Measurements from ENCODE around the gene FRAT2. TPM values are rescaled to one million over a fixed set of nuclear protein-coding genes. Genes with fewer than 3 reads are reported as not detected.
A peak's percentile ranks its signal among the peaks of the same experiment; 100 is the strongest.
"Not testable (repeated sequence)": the region's sequence is repeated elsewhere in the genome, so short reads cannot be mapped to it uniquely, and the experiment has no call there.

Gene FRAT2
- total and polyA plus RNA-seq, 4 donors = 8.1 to 11.6 (median 10.9) TPM

DNA sequence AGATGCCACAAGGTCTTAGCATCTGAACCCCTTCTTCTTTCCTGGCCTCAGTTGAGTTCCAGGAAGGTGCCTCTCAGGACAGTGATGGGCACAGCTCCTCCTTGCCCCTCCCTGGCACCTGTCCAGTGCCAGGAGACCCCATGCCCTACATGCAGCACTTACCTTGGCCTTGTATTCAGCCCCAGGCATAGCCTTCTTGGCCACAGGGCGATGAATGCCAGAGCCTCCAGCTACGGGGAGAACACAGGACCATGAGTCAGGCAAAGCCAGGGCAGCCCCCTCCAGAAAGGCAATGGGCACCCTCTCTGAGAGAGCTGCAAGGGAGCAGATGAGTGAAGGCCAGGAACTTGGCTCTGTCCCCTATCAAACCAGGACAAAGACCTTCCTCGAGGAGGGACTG, 24.3 kb upstream of the FRAT2 start:
- H3K27ac ChIP-seq (ENCODE audit: low read depth, low read length) = no peak overlapping the region
- no peaks in the 10 kb centered on the region for H3K9me3 ChIP-seq (ENCODE audit: control insufficient read depth, insufficient read depth, low read length)
- no peak for DNase-seq (ENCODE audit: low read depth in 4 of 6, low spot score in 6 of 6)
- H3K36me3 ChIP-seq (ENCODE audit: control insufficient read depth, insufficient read depth, low read length) = peaks cover 71% of the 10 kb centered on the region
- H3K4me3 ChIP-seq (ENCODE audit: low read depth, low read length) = no peak overlapping the region
- H3K4me1 ChIP-seq (ENCODE audit: control insufficient read depth, insufficient read depth, low read length) = no peaks in the 10 kb centered on the region
- 94% methylated on average over 3 of the region's 3 CpGs for WGBS (ENCODE audit: insufficient coverage)
- no peaks in the 10 kb centered on the region for H3K27me3 ChIP-seq (ENCODE audit: control insufficient read depth, insufficient read depth, low read length)

DNA sequence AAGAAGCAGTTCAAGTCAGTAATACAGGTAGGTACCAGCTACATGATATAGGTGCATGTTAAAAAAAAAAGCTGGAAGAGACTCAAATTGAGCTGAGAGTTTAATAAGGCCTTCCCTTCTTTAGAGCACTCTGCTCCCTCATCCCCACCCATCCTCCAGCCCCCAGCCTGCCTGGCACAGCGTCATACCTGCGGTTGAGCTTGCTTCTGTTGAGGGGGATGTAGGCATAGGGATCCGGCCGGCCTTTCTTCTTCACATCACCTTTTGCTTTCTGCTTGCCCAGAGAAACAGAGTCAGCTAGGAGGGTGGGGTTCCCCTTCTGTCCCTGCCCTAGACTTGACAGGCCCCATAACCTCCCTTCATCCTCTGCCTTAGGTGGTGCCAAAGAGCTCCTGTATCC, 23.8 kb upstream of the FRAT2 start:
- no peaks in the 10 kb centered on the region for H3K27me3 ChIP-seq (ENCODE audit: control insufficient read depth, insufficient read depth, low read length)
- no peak for DNase-seq (ENCODE audit: low read depth in 4 of 6, low spot score in 6 of 6)
- no CpG with 5 or more reads among the region's 4 CpGs for WGBS (ENCODE audit: insufficient coverage)
- no peaks in the 10 kb centered on the region for H3K4me1 ChIP-seq (ENCODE audit: control insufficient read depth, insufficient read depth, low read length)
- peaks cover 67% of the 10 kb centered on the region for H3K36me3 ChIP-seq (ENCODE audit: control insufficient read depth, insufficient read depth, low read length)
- no peak overlapping the region for H3K4me3 ChIP-seq (ENCODE audit: low read depth, low read length)
- no peaks in the 10 kb centered on the region for H3K9me3 ChIP-seq (ENCODE audit: control insufficient read depth, insufficient read depth, low read length)
- H3K27ac ChIP-seq (ENCODE audit: low read depth, low read length) = no peak overlapping the region

DNA sequence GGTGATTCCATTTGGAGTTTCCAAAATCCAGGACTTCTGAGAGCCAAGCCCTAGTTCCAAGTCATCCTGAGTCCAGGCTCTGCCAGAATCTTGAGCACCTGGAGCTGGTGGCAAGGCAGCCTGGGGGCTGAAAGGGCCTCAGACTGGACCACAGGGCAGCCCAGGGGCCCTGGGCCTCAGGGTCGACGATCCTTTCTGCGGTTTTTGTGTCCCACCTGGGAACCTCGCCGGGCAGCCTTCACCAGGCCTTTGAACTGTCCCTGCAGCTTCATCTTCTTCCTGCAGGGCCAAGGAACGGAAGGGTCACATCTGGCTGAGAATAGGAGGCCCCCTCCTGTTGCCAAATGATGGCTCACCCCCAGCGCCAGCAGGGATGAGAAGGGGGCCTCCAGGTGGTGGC, 22.4 kb upstream of the FRAT2 start:
- Histone ChIP-seq H3K36me3 (ENCODE audit: control insufficient read depth, insufficient read depth, low read length) (peaks cover 58% of the 10 kb centered on the region), H3K27me3 (ENCODE audit: control insufficient read depth, insufficient read depth, low read length) (no peaks in the 10 kb centered on the region), H3K27ac (ENCODE audit: low read depth, low read length) (no peak overlapping the region), H3K4me1 (ENCODE audit: control insufficient read depth, insufficient read depth, low read length) (no peaks in the 10 kb centered on the region), H3K4me3 (ENCODE audit: low read depth, low read length) (no peak overlapping the region), H3K9me3 (ENCODE audit: control insufficient read depth, insufficient read depth, low read length) (no peaks in the 10 kb centered on the region)
- no peak for DNase-seq (ENCODE audit: low read depth in 4 of 6, low spot score in 6 of 6)
- 74% methylated on average over 7 of the region's 7 CpGs for WGBS (ENCODE audit: insufficient coverage)

DNA sequence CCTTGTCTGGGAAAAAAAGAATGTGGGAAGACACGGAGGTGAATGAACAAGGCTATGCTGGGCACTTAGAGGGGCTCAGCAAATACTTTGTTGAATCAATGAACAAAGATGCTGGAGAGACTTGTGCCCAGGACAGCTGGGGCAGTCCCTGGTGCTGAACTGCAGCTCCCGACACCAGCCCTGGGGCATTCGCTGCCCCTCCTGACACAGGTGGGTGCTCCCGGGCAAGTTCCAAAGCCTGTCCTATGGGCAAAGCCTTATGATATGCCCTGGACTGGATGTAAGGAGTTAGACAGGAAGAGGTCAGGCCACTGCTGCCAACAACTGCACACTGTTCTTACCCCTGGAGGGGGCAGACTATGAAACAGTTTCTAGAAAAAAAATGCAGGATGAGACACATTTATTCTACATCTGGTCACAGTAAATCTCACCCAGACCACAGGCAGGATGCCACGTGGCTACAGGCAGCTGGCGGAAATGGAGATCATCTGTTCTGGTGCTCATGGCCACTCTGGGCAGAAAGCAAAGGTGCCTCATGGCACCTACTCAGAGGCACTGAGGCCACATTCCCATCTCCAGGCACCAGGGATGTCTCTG, 21.9 kb upstream of the FRAT2 start:
- WGBS (ENCODE audit: insufficient coverage) = 82% methylated on average over 6 of the region's 6 CpGs
- H3K9me3 ChIP-seq (ENCODE audit: control insufficient read depth, insufficient read depth, low read length) = no peaks in the 10 kb centered on the region
- no peaks in the 10 kb centered on the region for H3K4me1 ChIP-seq (ENCODE audit: control insufficient read depth, insufficient read depth, low read length)
- peaks cover 55% of the 10 kb centered on the region for H3K36me3 ChIP-seq (ENCODE audit: control insufficient read depth, insufficient read depth, low read length)
- no peak for DNase-seq (ENCODE audit: low read depth in 4 of 6, low spot score in 6 of 6)
- no peak overlapping the region for H3K4me3 ChIP-seq (ENCODE audit: low read depth, low read length)
- H3K27ac ChIP-seq (ENCODE audit: low read depth, low read length) = no peak overlapping the region
- H3K27me3 ChIP-seq (ENCODE audit: control insufficient read depth, insufficient read depth, low read length) = no peaks in the 10 kb centered on the region

DNA sequence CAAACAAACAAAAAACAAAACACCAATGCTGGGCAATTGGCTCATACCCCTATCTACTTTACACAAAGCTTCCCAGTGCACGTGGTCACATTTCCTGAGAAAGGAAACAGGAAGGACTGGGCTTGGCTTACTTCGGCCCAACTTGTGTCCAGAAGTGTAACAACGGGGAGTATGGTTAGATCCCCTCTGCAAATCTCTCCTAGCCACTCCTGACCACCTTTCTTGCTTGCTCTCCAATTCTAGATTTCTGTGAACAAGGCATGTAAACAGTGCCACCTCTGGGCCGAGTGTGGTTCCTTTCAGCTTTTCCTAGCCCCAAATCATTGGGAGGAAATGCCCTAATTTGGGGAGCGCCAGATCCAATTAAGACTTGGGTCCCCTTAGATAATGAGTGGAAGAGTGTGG, 21.0 kb upstream of the FRAT2 start:
- DNase-seq (ENCODE audit: low read depth in 4 of 6, low spot score in 6 of 6) = peak in 4 of 6 donors; percentile 19 to 84 (median 41)
- H3K27ac ChIP-seq (ENCODE audit: low read depth, low read length) = no peak overlapping the region
- 60% methylated on average over 5 of the region's 5 CpGs for WGBS (ENCODE audit: insufficient coverage)
- H3K27me3 ChIP-seq (ENCODE audit: control insufficient read depth, insufficient read depth, low read length) = no peaks in the 10 kb centered on the region
- H3K9me3 ChIP-seq (ENCODE audit: control insufficient read depth, insufficient read depth, low read length) = no peaks in the 10 kb centered on the region
- H3K4me1 ChIP-seq (ENCODE audit: control insufficient read depth, insufficient read depth, low read length) = no peaks in the 10 kb centered on the region
- H3K36me3 ChIP-seq (ENCODE audit: control insufficient read depth, insufficient read depth, low read length) = peaks cover 47% of the 10 kb centered on the region
- H3K4me3 ChIP-seq (ENCODE audit: low read depth, low read length) = no peak overlapping the region

DNA sequence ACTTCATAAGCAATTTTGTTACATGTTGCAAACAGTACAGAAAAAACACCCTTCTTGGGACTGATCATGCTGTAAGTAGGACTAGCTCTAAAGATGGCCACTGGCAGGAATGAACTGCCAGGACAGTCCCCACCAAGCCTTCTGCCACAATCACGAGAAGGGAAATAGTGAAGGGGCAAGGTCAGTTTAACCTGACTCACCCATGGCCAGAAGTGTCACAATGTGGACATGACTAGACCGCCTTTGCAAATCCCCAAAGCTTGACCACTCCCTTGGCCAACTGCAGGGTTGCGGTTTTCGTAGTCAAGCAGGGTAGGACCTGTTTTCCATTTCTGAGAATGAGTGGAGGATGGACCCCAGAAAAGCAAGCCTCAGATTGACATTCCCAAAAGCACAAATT, 19.4 kb upstream of the FRAT2 start:
- Histone ChIP-seq H3K4me1 (ENCODE audit: control insufficient read depth, insufficient read depth, low read length) (no peaks in the 10 kb centered on the region), H3K27me3 (ENCODE audit: control insufficient read depth, insufficient read depth, low read length) (no peaks in the 10 kb centered on the region), H3K4me3 (ENCODE audit: low read depth, low read length) (no peak overlapping the region), H3K27ac (ENCODE audit: low read depth, low read length) (no peak overlapping the region), H3K36me3 (ENCODE audit: control insufficient read depth, insufficient read depth, low read length) (peaks cover 31% of the 10 kb centered on the region), H3K9me3 (ENCODE audit: control insufficient read depth, insufficient read depth, low read length) (no peaks in the 10 kb centered on the region)
- no CpG with 5 or more reads among the region's 4 CpGs for WGBS (ENCODE audit: insufficient coverage)
- no peak for DNase-seq (ENCODE audit: low read depth in 4 of 6, low spot score in 6 of 6)

DNA sequence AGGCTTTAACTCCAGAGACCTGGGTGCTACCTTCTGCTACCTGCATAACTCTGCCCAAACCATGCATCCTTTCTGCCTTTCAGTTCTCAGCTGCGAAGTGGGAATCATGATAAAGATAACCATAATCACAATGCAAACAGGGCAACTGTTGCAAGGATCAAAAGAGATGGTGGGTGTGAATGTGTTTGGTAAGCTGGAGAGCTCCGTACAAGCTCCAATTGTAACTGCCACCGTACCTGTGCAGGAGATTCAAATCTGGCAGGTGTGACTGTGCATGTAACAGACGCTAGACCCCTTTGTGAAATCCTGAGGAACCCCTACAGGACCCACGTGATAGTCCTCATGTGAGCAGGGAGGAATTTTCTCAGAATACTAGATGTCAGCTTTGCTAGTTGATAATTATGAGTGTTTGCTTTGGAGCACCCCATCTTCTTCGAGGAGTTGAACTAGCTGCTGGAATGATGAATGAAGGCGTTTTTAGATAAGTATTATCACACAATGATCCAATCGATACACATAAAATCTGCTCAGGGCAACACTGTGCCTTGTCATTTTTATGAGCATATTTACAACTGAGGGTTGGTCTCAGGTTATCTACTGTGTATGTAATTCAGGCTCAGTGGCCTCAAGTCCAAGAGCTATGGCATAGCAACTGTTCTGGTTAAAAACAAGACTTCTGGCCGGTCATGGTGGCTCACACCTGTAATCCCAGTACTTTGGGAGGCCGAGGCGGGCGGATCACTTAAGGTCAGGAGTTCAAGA, 15.4 kb upstream of the FRAT2 start:
- Histone ChIP-seq H3K9me3 (ENCODE audit: control insufficient read depth, insufficient read depth, low read length) (no peaks in the 10 kb centered on the region), H3K27ac (ENCODE audit: low read depth, low read length) (no peak overlapping the region), H3K4me1 (ENCODE audit: control insufficient read depth, insufficient read depth, low read length) (no peaks in the 10 kb centered on the region), H3K4me3 (ENCODE audit: low read depth, low read length) (no peak overlapping the region), H3K27me3 (ENCODE audit: control insufficient read depth, insufficient read depth, low read length) (no peaks in the 10 kb centered on the region), H3K36me3 (ENCODE audit: control insufficient read depth, insufficient read depth, low read length) (no peaks in the 10 kb centered on the region)
- DNase-seq (ENCODE audit: low read depth in 4 of 6, low spot score in 6 of 6) = no peak
- WGBS (ENCODE audit: insufficient coverage) = 86% methylated on average over 4 of the region's 12 CpGs

DNA sequence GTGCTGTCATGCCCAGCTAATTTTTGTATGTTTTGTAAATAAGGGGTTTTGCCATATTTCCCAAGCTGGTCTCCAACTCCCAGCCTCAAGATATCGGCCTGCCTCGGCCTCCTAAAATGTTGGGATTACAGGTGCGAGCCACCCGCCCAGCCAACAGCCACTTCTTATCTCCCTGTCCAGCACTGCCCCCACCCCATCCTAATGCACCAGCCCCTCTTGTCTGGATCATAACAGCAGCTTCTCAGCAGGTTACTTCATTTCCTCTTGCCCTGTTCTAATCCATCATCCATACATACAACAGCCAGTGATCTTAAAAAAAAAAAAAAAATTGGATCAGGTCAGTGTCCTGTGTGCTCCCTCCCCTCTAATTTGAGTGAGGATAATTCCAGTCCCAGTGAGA, 12.8 kb upstream of the FRAT2 start:
- no peaks in the 10 kb centered on the region for H3K36me3 ChIP-seq (ENCODE audit: control insufficient read depth, insufficient read depth, low read length)
- no peak overlapping the region for H3K4me3 ChIP-seq (ENCODE audit: low read depth, low read length)
- H3K4me1 ChIP-seq (ENCODE audit: control insufficient read depth, insufficient read depth, low read length) = no peaks in the 10 kb centered on the region
- H3K27ac ChIP-seq (ENCODE audit: low read depth, low read length) = no peak overlapping the region
- 98% methylated on average over 4 of the region's 4 CpGs for WGBS (ENCODE audit: insufficient coverage)
- H3K9me3 ChIP-seq (ENCODE audit: control insufficient read depth, insufficient read depth, low read length) = no peaks in the 10 kb centered on the region
- no peaks in the 10 kb centered on the region for H3K27me3 ChIP-seq (ENCODE audit: control insufficient read depth, insufficient read depth, low read length)
- no peak for DNase-seq (ENCODE audit: low read depth in 4 of 6, low spot score in 6 of 6)

DNA sequence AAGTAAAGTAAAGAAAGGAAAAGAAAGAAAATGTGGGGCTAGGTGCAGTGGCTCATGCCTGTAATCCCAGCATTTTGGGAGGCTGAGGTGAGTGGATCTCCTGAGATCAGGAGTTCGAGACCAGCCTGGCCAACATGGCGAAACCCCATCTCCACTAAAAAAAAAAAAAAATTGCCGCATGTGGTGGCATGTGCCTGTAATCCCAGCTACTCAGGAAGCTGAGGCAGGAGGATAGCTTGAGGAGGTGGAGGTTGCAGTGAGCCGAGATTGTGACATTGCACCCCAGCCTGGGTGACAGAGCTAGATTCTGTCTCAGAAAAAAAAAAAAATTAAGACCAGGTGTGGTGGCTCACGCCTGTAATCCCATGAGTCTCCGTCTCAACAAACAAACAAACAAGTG, 9.1 kb upstream of the FRAT2 start:
- H3K9me3 ChIP-seq (ENCODE audit: control insufficient read depth, insufficient read depth, low read length); H3K36me3 ChIP-seq (ENCODE audit: control insufficient read depth, insufficient read depth, low read length); DNase-seq (ENCODE audit: low read depth in 4 of 6, low spot score in 6 of 6); H3K27ac ChIP-seq (ENCODE audit: low read depth, low read length); H3K4me1 ChIP-seq (ENCODE audit: control insufficient read depth, insufficient read depth, low read length); H3K4me3 ChIP-seq (ENCODE audit: low read depth, low read length); H3K27me3 ChIP-seq (ENCODE audit: control insufficient read depth, insufficient read depth, low read length): not testable (repeated sequence)
- WGBS (ENCODE audit: insufficient coverage) = 95% methylated on average over 4 of the region's 6 CpGs

DNA sequence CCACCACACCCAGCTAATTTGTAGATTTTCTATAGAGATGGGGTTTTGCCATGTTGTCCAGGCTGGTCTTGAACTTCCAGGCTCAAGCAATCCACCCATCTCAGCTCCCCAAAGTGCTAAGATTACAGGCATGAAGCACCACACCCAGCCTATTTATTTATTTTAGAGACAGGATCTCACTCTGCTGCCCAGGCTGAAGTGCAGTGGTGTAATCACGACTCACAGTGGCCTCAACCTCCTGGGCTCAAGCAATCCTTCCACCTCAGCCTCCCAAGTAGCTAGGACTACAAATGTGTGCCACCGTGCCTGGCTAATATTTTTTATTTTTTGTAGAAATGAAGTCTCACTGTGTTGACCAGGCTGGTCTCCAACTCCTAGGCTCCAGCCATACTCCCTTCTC, 6.9 kb upstream of the FRAT2 start:
- no peak overlapping the region for H3K4me3 ChIP-seq (ENCODE audit: low read depth, low read length)
- H3K27ac ChIP-seq (ENCODE audit: low read depth, low read length) = no peak overlapping the region
- no peaks in the 10 kb centered on the region for H3K4me1 ChIP-seq (ENCODE audit: control insufficient read depth, insufficient read depth, low read length)
- H3K36me3 ChIP-seq (ENCODE audit: control insufficient read depth, insufficient read depth, low read length) = no peaks in the 10 kb centered on the region
- DNase-seq (ENCODE audit: low read depth in 4 of 6, low spot score in 6 of 6) = no peak
- 100% methylated on average over 1 of the region's 2 CpGs for WGBS (ENCODE audit: insufficient coverage)
- H3K9me3 ChIP-seq (ENCODE audit: control insufficient read depth, insufficient read depth, low read length) = no peaks in the 10 kb centered on the region
- peaks cover 6% of the 10 kb centered on the region for H3K27me3 ChIP-seq (ENCODE audit: control insufficient read depth, insufficient read depth, low read length)
